Activated CD4-positive, alpha-beta memory T cell treated with anti-CD3 and anti-CD28 coated beads for 36 hours (primary cell): Measurements from ENCODE around the gene CRB1. TPM values are rescaled to one million over a fixed set of nuclear protein-coding genes. Genes with fewer than 3 reads are reported as not detected.
"Not testable (repeated sequence)": the region's sequence is repeated elsewhere in the genome, so short reads cannot be mapped to it uniquely, and the experiment has no call there.

Experiments
- CTCF ChIA-PET: fragments of 350-600 bp; sonication (Branson Sonifier 250); formaldehyde crosslinking; loops from one replicate; lab custom pipeline; 2021; ENCODE audit warnings: antibody characterized with exemption, inconsistent platforms; lab: Charles Lee
- POLR2A ChIA-PET: fragments of 350-600 bp; sonication (Branson Sonifier 250); formaldehyde crosslinking; loops from one replicate; lab custom pipeline; 2021; ENCODE audit warnings: antibody characterized with exemption; lab: Charles Lee
- DNase-seq: peaks from one replicate; pipeline ENCODE4 v3.0.0-alpha.2; 2020
- H3K27ac Mint-ChIP-seq: one replicate; pipeline ENCODE4 v1.8.0; 2021; ENCODE audit warnings: mixed read lengths
- H3K27me3 Mint-ChIP-seq: one replicate; pipeline ENCODE4 v1.8.0; 2021; ENCODE audit warnings: mixed read lengths
- H3K36me3 Mint-ChIP-seq: one replicate; pipeline ENCODE4 v1.8.0; 2021; ENCODE audit warnings: mixed read lengths
- H3K4me1 Mint-ChIP-seq: one replicate; pipeline ENCODE4 v1.8.0; 2021; ENCODE audit warnings: low read depth, mixed read lengths
- H3K4me3 Mint-ChIP-seq: one replicate; pipeline ENCODE4 v1.8.0; 2021; ENCODE audit warnings: mild to moderate bottlenecking, mixed read lengths
- H3K9me3 Mint-ChIP-seq: one replicate; pipeline ENCODE4 v1.8.0; 2021; ENCODE audit warnings: mixed read lengths
- intact Hi-C: fragments of 100-400 bp; cut with micrococcal nuclease; formaldehyde crosslinking; loops from one replicate; pipeline ENCODE4 v1.15.1; 2023
- total RNA-seq, 2 experiments: library from RNA; stranded (reverse); gene quantifications; one replicate each; pipeline ENCODE4 v1.2.3, GENCODE V29; 2021

CRB1 gene
- total RNA-seq, 2 experiments from 2014 or later, result not detected

- Mint-ChIP-seq H3K36me3 (no peaks in the 10 kb centered on the region), H3K9me3 (no peaks in the 10 kb centered on the region), H3K4me1 (peaks cover 32% of the 10 kb centered on the region), H3K27ac (peak overlapping the region; percentile 15), H3K4me3 (no peak overlapping the region), H3K27me3 (no peaks in the 10 kb centered on the region)
- POLR2A ChIA-PET, result no interaction called here
- DNase-seq, result no peak
- CTCF ChIA-PET, result interaction anchor here (0.6 to 2.0 kb wide), 3 partner anchors 8 to 17 kb away, joined by 3 to 10 read pairs (median 3); no protein-coding TSS in a partner anchor
- intact Hi-C loops, result no loop called here
Observed at GRCh38 chr1:197391303-197392226, 123.5 kb downstream of the CRB1 start.

GRCh38 chr1:197392541-197392940, 124.5 kb downstream of the CRB1 start:
- H3K36me3 Mint-ChIP-seq, result no peaks in the 10 kb centered on the region
- ChIA-PET POLR2A (no interaction called here), CTCF (interaction anchor here (1.3 to 2.0 kb wide), 2 partner anchors 8 to 16 kb away, joined by 3 to 10 read pairs; no protein-coding TSS in a partner anchor)
- no peak overlapping the region for H3K27ac Mint-ChIP-seq
- peaks cover 32% of the 10 kb centered on the region for H3K4me1 Mint-ChIP-seq
- DNase-seq, result no peak
- no peaks in the 10 kb centered on the region for H3K27me3 Mint-ChIP-seq
- H3K4me3 Mint-ChIP-seq, result no peak overlapping the region
- intact Hi-C loops, result no loop called here
- H3K9me3 Mint-ChIP-seq, result no peaks in the 10 kb centered on the region

GRCh38 chr1:197393105-197393504, 125.1 kb downstream of the CRB1 start:
- Mint-ChIP-seq H3K4me3 (no peak overlapping the region), H3K9me3 (no peaks in the 10 kb centered on the region), H3K4me1 (peaks cover 32% of the 10 kb centered on the region), H3K36me3 (no peaks in the 10 kb centered on the region), H3K27me3 (no peaks in the 10 kb centered on the region), H3K27ac (no peak overlapping the region)
- no peak for DNase-seq
- intact Hi-C loops, result no loop called here
- ChIA-PET POLR2A (no interaction called here), CTCF (interaction anchor here (1.3 to 2.0 kb wide), 2 partner anchors 7 to 16 kb away, joined by 3 to 10 read pairs; no protein-coding TSS in a partner anchor)

GRCh38 chr1:197393772-197394171, 125.7 kb downstream of the CRB1 start:
- no peaks in the 10 kb centered on the region for H3K9me3 Mint-ChIP-seq
- ChIA-PET POLR2A (no interaction called here), CTCF (no interaction called here)
- intact Hi-C loops, result no loop called here
- peaks cover 32% of the 10 kb centered on the region for H3K4me1 Mint-ChIP-seq
- no peak overlapping the region for H3K27ac Mint-ChIP-seq
- no peak for DNase-seq
- H3K36me3 Mint-ChIP-seq, result no peaks in the 10 kb centered on the region
- no peaks in the 10 kb centered on the region for H3K27me3 Mint-ChIP-seq
- H3K4me3 Mint-ChIP-seq, result no peak overlapping the region

- DNase-seq, result no peak
- Mint-ChIP-seq H3K27me3 (no peaks in the 10 kb centered on the region), H3K4me3 (no peak overlapping the region), H3K9me3 (no peaks in the 10 kb centered on the region), H3K4me1 (peaks cover 24% of the 10 kb centered on the region), H3K27ac (no peak overlapping the region), H3K36me3 (no peaks in the 10 kb centered on the region)
- ChIA-PET POLR2A (no interaction called here), CTCF (no interaction called here)
- intact Hi-C loops, result no loop called here
Observed at GRCh38 chr1:197394831-197395608, 127.0 kb downstream of the CRB1 start.

- POLR2A ChIA-PET, result no interaction called here
- Mint-ChIP-seq H3K27me3 (peaks cover 2% of the 10 kb centered on the region), H3K36me3 (no peaks in the 10 kb centered on the region), H3K9me3 (no peaks in the 10 kb centered on the region), H3K27ac (no peak overlapping the region), H3K4me3 (no peak overlapping the region), H3K4me1 (peaks cover 2% of the 10 kb centered on the region)
- CTCF ChIA-PET, result no interaction called here
- DNase-seq, result no peak
- intact Hi-C loops, result no loop called here
Observed at GRCh38 chr1:197397895-197398294, 129.8 kb downstream of the CRB1 start.

- peaks cover 4% of the 10 kb centered on the region for H3K27me3 Mint-ChIP-seq
- H3K4me3 Mint-ChIP-seq, result no peak overlapping the region
- ChIA-PET CTCF (interaction anchor here (0.6 to 2.4 kb wide), 21 partner anchors 8 to 306 kb away, joined by 3 to 19 read pairs (median 3); no protein-coding TSS in a partner anchor), POLR2A (no interaction called here)
- H3K4me1 Mint-ChIP-seq, result peaks cover 2% of the 10 kb centered on the region
- peak; percentile 17 for DNase-seq
- no peaks in the 10 kb centered on the region for H3K36me3 Mint-ChIP-seq
- H3K9me3 Mint-ChIP-seq, result no peaks in the 10 kb centered on the region
- no peak overlapping the region for H3K27ac Mint-ChIP-seq
- intact Hi-C loops, result loop anchor here (1.0 to 5.0 kb wide), 5 partner anchors 82 to 525 kb away; partner anchors contain the start of gene C1orf53
Observed at GRCh38 chr1:197399755-197400521, 131.9 kb downstream of the CRB1 start.

- intact Hi-C loops, result loop anchor here (1.0 to 5.0 kb wide), 5 partner anchors 82 to 524 kb away; partner anchors contain the start of gene C1orf53
- Mint-ChIP-seq H3K27ac (no peak overlapping the region), H3K9me3 (no peaks in the 10 kb centered on the region), H3K27me3 (peaks cover 4% of the 10 kb centered on the region), H3K4me3 (no peak overlapping the region), H3K36me3 (no peaks in the 10 kb centered on the region), H3K4me1 (peaks cover 2% of the 10 kb centered on the region)
- ChIA-PET CTCF (interaction anchor here (0.6 to 2.4 kb wide), 17 partner anchors 8 to 267 kb away, joined by 3 to 19 read pairs (median 4); no protein-coding TSS in a partner anchor), POLR2A (no interaction called here)
- no peak for DNase-seq
Observed at GRCh38 chr1:197400522-197400902, 132.5 kb downstream of the CRB1 start.

GRCh38 chr1:197402189-197402588, 134.1 kb downstream of the CRB1 start:
- ChIA-PET CTCF (no interaction called here), POLR2A (no interaction called here)
- Mint-ChIP-seq H3K36me3 (no peaks in the 10 kb centered on the region), H3K27ac (no peak overlapping the region), H3K4me3 (no peak overlapping the region), H3K4me1 (peaks cover 2% of the 10 kb centered on the region), H3K9me3 (no peaks in the 10 kb centered on the region), H3K27me3 (peaks cover 4% of the 10 kb centered on the region)
- no peak for DNase-seq
- intact Hi-C loops, result loop anchor here (5.0 kb wide), 1 partner anchor 80 kb away; no protein-coding TSS in a partner anchor

GRCh38 chr1:197404774-197405173, 136.7 kb downstream of the CRB1 start:
- H3K4me3 Mint-ChIP-seq, H3K27me3 Mint-ChIP-seq, DNase-seq, H3K4me1 Mint-ChIP-seq, POLR2A ChIA-PET, H3K27ac Mint-ChIP-seq, H3K36me3 Mint-ChIP-seq, CTCF ChIA-PET, H3K9me3 Mint-ChIP-seq: not testable (repeated sequence)
- intact Hi-C loops, result loop anchor here (5.0 kb wide), 1 partner anchor 78 kb away; no protein-coding TSS in a partner anchor

- H3K36me3 Mint-ChIP-seq, intact Hi-C loops, H3K27me3 Mint-ChIP-seq, POLR2A ChIA-PET, H3K4me1 Mint-ChIP-seq, CTCF ChIA-PET, H3K9me3 Mint-ChIP-seq, H3K27ac Mint-ChIP-seq, DNase-seq, H3K4me3 Mint-ChIP-seq: not testable (repeated sequence)
Observed at GRCh38 chr1:197405614-197406013, 137.6 kb downstream of the CRB1 start.
